H9 (cell line): ENCODE measurements around the gene KLF15. TPM values are rescaled to one million over a fixed set of nuclear protein-coding genes. Genes with fewer than 3 reads are reported as not detected.

Experiments used
- DNase-seq: peaks from one replicate; pipeline ENCODE4 v3.0.0-alpha.2; 2017
- H2AFZ ChIP-seq: one replicate; pipeline ENCODE4 v1.6.1; 2013; ENCODE audit warnings: mild to moderate bottlenecking, low read length, control low read depth, moderate library complexity
- H2AK5ac ChIP-seq: 2 replicates; pipeline ENCODE4 v1.6.1; 2013; ENCODE audit warnings: low read length, control low read depth, mixed read lengths; ENCODE audit not compliant: insufficient read length
- H2BK120ac ChIP-seq: one replicate; pipeline ENCODE4 v1.6.1; 2013; ENCODE audit warnings: low read depth, mild to moderate bottlenecking, low read length, control low read depth, inconsistent platforms; ENCODE audit not compliant: poor library complexity, severe bottlenecking
- H2BK12ac ChIP-seq: 2 replicates; pipeline ENCODE4 v1.6.1; 2013; ENCODE audit warnings: low read length, control low read depth, mixed read lengths, low read depth; ENCODE audit not compliant: insufficient read length
- H2BK15ac ChIP-seq: 2 replicates; pipeline ENCODE4 v1.6.1; 2013; ENCODE audit warnings: low read depth, low read length, control low read depth
- H2BK20ac ChIP-seq: one replicate; pipeline ENCODE4 v1.6.1; 2013; ENCODE audit warnings: low read depth, mild to moderate bottlenecking, low read length, control low read depth, inconsistent platforms; ENCODE audit not compliant: poor library complexity, severe bottlenecking
- H2BK5ac ChIP-seq: 2 replicates; pipeline ENCODE4 v1.6.1; 2013; ENCODE audit warnings: low read length, control low read depth, mixed read lengths; ENCODE audit not compliant: insufficient read length
- H3K14ac ChIP-seq: 2 replicates; pipeline ENCODE4 v1.6.1; 2013; ENCODE audit warnings: low read length, control low read depth; ENCODE audit not compliant: insufficient read depth
- H3K18ac ChIP-seq: 2 replicates; pipeline ENCODE4 v1.6.1; 2013; ENCODE audit warnings: low read depth, mild to moderate bottlenecking, mixed read lengths, low read length, control low read depth; ENCODE audit not compliant: insufficient read length
- H3K23ac ChIP-seq: 2 replicates; pipeline ENCODE4 v1.6.1; 2013; ENCODE audit warnings: low read length, control low read depth, mixed read lengths, low read depth; ENCODE audit not compliant: insufficient read length
- H3K23me2 ChIP-seq: 2 replicates; pipeline ENCODE4 v1.6.1; 2013; ENCODE audit warnings: low read depth, mild to moderate bottlenecking, mixed read lengths, low read length, control low read depth; ENCODE audit not compliant: insufficient read length, poor library complexity, severe bottlenecking
- H3K27ac ChIP-seq: 2 replicates; pipeline ENCODE4 v1.5.1; 2013; ENCODE audit warnings: low read length, control low read depth, mixed read lengths, low read depth; ENCODE audit not compliant: insufficient read length
- H3K27me3 ChIP-seq: 2 replicates; pipeline ENCODE4 v1.6.1; 2013; ENCODE audit warnings: low read length, control low read depth, inconsistent platforms; ENCODE audit not compliant: insufficient read depth
- H3K4ac ChIP-seq: 2 replicates; pipeline ENCODE4 v1.6.1; 2013; ENCODE audit warnings: low read depth, mild to moderate bottlenecking, control low read depth, inconsistent platforms, low read length, moderate library complexity
- H3K4me1 ChIP-seq: 2 replicates; pipeline ENCODE4 v1.6.1; 2013; ENCODE audit warnings: low read length, control low read depth, inconsistent platforms; ENCODE audit not compliant: insufficient read depth
- H3K4me2 ChIP-seq: 2 replicates; pipeline ENCODE4 v1.6.1; 2013; ENCODE audit warnings: low read length, control low read depth, mixed read lengths; ENCODE audit not compliant: insufficient read length, insufficient read depth
- H3K56ac ChIP-seq: 2 replicates; pipeline ENCODE4 v1.6.1; 2013; ENCODE audit warnings: low read depth, mild to moderate bottlenecking, mixed read lengths, low read length, control low read depth; ENCODE audit not compliant: insufficient read length
- H3K79me1 ChIP-seq: 2 replicates; pipeline ENCODE4 v1.6.1; 2013; ENCODE audit warnings: low read depth, mild to moderate bottlenecking, moderate library complexity, low read length, control low read depth, inconsistent platforms; ENCODE audit not compliant: insufficient read depth, poor library complexity, severe bottlenecking
- H3K79me2 ChIP-seq: 2 replicates; pipeline ENCODE4 v1.6.1; 2013; ENCODE audit warnings: low read length, control low read depth, inconsistent platforms; ENCODE audit not compliant: insufficient read depth
- H3K9ac ChIP-seq: 2 replicates; pipeline ENCODE4 v1.6.1; 2013; ENCODE audit warnings: low read length, control low read depth, mixed read lengths; ENCODE audit not compliant: insufficient read length; ENCODE audit errors: extremely low read depth
- H3K9me3 ChIP-seq: one replicate; pipeline ENCODE4 v1.6.1; 2013; ENCODE audit warnings: low read depth, low read length, inconsistent platforms; ENCODE audit not compliant: control insufficient read depth
- H3T11ph ChIP-seq: one replicate; pipeline ENCODE4 v1.6.1; 2013; ENCODE audit warnings: mild to moderate bottlenecking, low read length, control low read depth, inconsistent platforms
- H4K20me1 ChIP-seq: one replicate; pipeline ENCODE4 v1.6.1; 2013; ENCODE audit not compliant: control insufficient read depth, insufficient read length, insufficient read depth
- H4K5ac ChIP-seq: 2 replicates; pipeline ENCODE4 v1.6.1; 2013; ENCODE audit warnings: low read depth, mild to moderate bottlenecking, mixed read lengths, low read length, control low read depth; ENCODE audit not compliant: insufficient read length
- H4K8ac ChIP-seq: replicated peaks from 2 replicates; pipeline ENCODE4 v1.6.1; 2013; ENCODE audit warnings: low read length, control low read depth, mixed read lengths, low read depth; ENCODE audit not compliant: insufficient read length
- H4K91ac ChIP-seq: 2 replicates; pipeline ENCODE4 v1.6.1; 2013; ENCODE audit warnings: low read depth, mild to moderate bottlenecking, moderate library complexity, mixed read lengths, low read length, control low read depth; ENCODE audit not compliant: insufficient read length
- H3K27ac Mint-ChIP-seq, 3 experiments: 2 replicates in 2 of 3; 3 replicates in 1 of 3; pipeline ENCODE4 v1.8.0; 2020 to 2021; ENCODE audit warnings: mixed read lengths in 3 of 3, mild to moderate bottlenecking in 1 of 3, moderate library complexity in 1 of 3
- H3K27me3 Mint-ChIP-seq: 2 replicates; pipeline ENCODE4 v1.8.0; 2021; ENCODE audit warnings: low read depth, mild to moderate bottlenecking, moderate library complexity, mixed read lengths
- H3K36me3 Mint-ChIP-seq, 3 experiments: 2 replicates in 2 of 3; 3 replicates in 1 of 3; pipeline ENCODE4 v1.8.0; 2020 to 2021; ENCODE audit warnings: low read depth in 3 of 3, mixed read lengths in 3 of 3; ENCODE audit not compliant: insufficient read depth in 1 of 3
- H3K4me1 Mint-ChIP-seq, 2 experiments: 2 replicates each; pipeline ENCODE4 v1.8.0; 2020; ENCODE audit warnings: mixed read lengths in 2 of 2
- H3K4me3 Mint-ChIP-seq, 2 experiments: 2 replicates in 1 of 2; 3 replicates in 1 of 2; pipeline ENCODE4 v1.8.0; 2020 to 2021; ENCODE audit warnings: mild to moderate bottlenecking in 2 of 2, mixed read lengths in 2 of 2, moderate library complexity in 1 of 2
- H3K9me3 Mint-ChIP-seq, 2 experiments: 2 replicates in 1 of 2; 3 replicates in 1 of 2; pipeline ENCODE4 v1.8.0; 2020; ENCODE audit warnings: mild to moderate bottlenecking in 2 of 2, mixed read lengths in 2 of 2, moderate library complexity in 1 of 2
- CTCF ChIP-seq: fragments of 200-600 bp; sonication (generic); conservative IDR thresholded peaks from 3 replicates; pipeline ENCODE4 v1.8.0; 2021; ENCODE audit warnings: antibody characterized with exemption, mild to moderate bottlenecking
- total RNA-seq: library from RNA; stranded (reverse); gene quantifications from 2 replicates; pipeline ENCODE4 v1.2.1, GENCODE V29; 2021

Gene KLF15
- total RNA-seq, 1 experiment from 2014 or later: 10.8 TPM

DNA sequence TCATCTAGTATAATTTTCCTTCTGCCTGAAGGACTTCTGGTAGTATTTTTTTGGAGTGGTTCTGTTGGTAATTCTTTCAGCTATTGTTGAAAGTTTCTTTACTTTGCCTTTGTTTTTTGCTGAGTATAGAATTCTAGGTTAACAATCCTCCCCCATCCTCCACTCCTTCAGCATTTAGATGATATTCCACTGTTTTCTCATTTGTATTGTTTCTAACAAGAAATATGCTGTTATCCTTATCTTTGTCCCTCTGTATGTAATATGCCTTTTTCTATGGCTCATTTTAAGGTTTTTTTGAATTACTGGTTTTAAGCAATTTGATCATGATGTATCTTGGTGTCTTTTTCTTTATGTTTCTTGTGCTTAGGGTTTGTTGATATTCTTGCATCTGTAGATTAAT lies 53.9 kb downstream of the KLF15 start:
- no peaks in the 10 kb centered on the region for H3K23me2 ChIP-seq

More for the DNA sequence above, 53.9 kb downstream of the KLF15 start:
- DNase-seq: no peak
- Histone ChIP-seq H3K9ac (no peak overlapping the region), H3K23ac (no peak overlapping the region), H2BK5ac (no peak overlapping the region), H2BK15ac (no peak overlapping the region), H4K5ac (no peak overlapping the region), H3K27ac (no peak overlapping the region), H4K20me1 (no peaks in the 10 kb centered on the region), H2AFZ (no peak overlapping the region), H4K8ac (no peak overlapping the region), H3K4ac (no peak overlapping the region), H2BK12ac (no peak overlapping the region), H2BK20ac (no peak overlapping the region), H3K14ac (no peak overlapping the region), H2BK120ac (no peak overlapping the region), H3K27me3 (no peaks in the 10 kb centered on the region), H3K9me3 (no peaks in the 10 kb centered on the region), H3K79me2 (no peaks in the 10 kb centered on the region), H3K79me1 (no peaks in the 10 kb centered on the region), H3T11ph (no peak overlapping the region), H3K4me1 (no peaks in the 10 kb centered on the region), H3K4me2 (no peak overlapping the region), H2AK5ac (no peak overlapping the region), H3K56ac (no peak overlapping the region), H4K91ac (no peak overlapping the region), H3K18ac (no peak overlapping the region)
- no peak overlapping the region for H3K4me3 Mint-ChIP-seq
- H3K27me3 Mint-ChIP-seq: peaks cover 3% of the 10 kb centered on the region; the same call in 1 of the 2 replicates
- H3K4me1 Mint-ChIP-seq: peaks cover 3 to 5% of the 10 kb centered on the region in 2 experiments; a peak in 3 of 4 replicates
- H3K27ac Mint-ChIP-seq: no peak overlapping the region
- H3K36me3 Mint-ChIP-seq: peaks cover 0 to 5% (median 3%) of the 10 kb centered on the region in 3 experiments; a peak in 2 of 7 replicates
- H3K9me3 Mint-ChIP-seq: peaks cover 19 to 27% of the 10 kb centered on the region in 2 experiments; a peak in 4 of 5 replicates
- no peak for TF ChIP-seq CTCF
